Measurements from ENCODE around the gene HEPN1.

HEPN1 gene

DNA sequence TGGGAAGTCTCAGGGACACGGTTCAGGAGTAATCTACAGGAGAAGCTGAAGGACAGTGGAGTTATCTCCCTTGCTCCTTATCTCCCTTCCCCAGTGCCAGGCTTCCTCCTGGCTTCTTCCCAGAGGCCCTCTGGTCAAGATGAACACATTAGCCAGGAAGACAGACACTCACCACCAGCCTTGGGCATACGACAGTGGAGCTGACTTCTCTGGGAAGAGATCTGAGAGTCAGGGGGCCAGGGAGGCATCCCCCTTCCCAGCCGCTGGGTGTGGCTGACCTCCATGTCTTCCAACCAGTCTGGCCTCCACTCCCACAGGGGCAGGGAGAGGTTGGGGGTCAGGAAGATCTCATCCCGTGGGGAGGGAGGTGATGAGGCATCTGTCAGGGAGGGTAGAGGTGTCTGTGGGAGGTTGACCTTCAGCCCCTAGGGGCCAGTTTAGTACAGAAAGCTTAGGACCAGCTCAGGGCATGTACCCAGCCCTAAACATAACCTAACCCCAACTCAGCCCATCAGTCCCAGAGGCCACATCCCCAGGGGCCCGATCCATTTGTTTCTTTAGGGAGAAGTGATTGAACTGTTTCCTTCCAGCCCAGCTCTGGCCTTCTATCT is 34.1 kb upstream of the HEPN1 start:
- no peak overlapping the region for H3K27ac ChIP-seq (ENCODE audit: low read depth, low read length)
- H3K27me3 ChIP-seq (ENCODE audit: control insufficient read depth, low read length) = peaks cover 17% of the 10 kb centered on the region
- no peak for TF ChIP-seq EZH2phosphoT487 (IDR thresholded peaks at IDR 0.05; ENCODE audit: borderline replicate concordance, low read length)
- TF ChIP-seq, protein P1, sequence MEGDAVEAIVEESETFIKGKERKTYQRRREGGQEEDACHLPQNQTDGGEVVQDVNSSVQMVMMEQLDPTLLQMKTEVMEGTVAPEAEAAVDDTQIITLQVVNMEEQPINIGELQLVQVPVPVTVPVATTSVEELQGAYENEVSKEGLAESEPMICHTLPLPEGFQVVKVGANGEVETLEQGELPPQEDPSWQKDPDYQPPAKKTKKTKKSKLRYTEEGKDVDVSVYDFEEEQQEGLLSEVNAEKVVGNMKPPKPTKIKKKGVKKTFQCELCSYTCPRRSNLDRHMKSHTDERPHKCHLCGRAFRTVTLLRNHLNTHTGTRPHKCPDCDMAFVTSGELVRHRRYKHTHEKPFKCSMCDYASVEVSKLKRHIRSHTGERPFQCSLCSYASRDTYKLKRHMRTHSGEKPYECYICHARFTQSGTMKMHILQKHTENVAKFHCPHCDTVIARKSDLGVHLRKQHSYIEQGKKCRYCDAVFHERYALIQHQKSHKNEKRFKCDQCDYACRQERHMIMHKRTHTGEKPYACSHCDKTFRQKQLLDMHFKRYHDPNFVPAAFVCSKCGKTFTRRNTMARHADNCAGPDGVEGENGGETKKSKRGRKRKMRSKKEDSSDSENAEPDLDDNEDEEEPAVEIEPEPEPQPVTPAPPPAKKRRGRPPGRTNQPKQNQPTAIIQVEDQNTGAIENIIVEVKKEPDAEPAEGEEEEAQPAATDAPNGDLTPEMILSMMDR (IDR thresholded peaks at IDR 0.05; ENCODE audit: low read depth, low read length, poor library complexity, severe bottlenecking) = no peak
- H3K36me3 ChIP-seq (ENCODE audit: control insufficient read depth, low read length) = no peaks in the 10 kb centered on the region
- no peaks in the 10 kb centered on the region for H3K79me2 ChIP-seq (ENCODE audit: control insufficient read depth, low read length)
- no peak overlapping the region for H3K4me3 ChIP-seq (ENCODE audit: low read length)
- H3K9me3 ChIP-seq (ENCODE audit: control insufficient read depth, insufficient read depth, low read length) = no peaks in the 10 kb centered on the region
- H3K9me2 ChIP-seq (replicated peaks; ENCODE audit: control insufficient read depth, low read length) = no peaks in the 10 kb centered on the region
- no peaks in the 10 kb centered on the region for H3F3A ChIP-seq (ENCODE audit: control insufficient read depth, insufficient read depth)
- H3K4me2 ChIP-seq (ENCODE audit: low read length) = no peak overlapping the region
- no peaks in the 10 kb centered on the region for H4K20me1 ChIP-seq (ENCODE audit: control insufficient read depth, insufficient read depth, low read depth, low read length)
- peaks cover 6% of the 10 kb centered on the region for H3K4me1 ChIP-seq (ENCODE audit: control insufficient read depth, low read length)

DNA sequence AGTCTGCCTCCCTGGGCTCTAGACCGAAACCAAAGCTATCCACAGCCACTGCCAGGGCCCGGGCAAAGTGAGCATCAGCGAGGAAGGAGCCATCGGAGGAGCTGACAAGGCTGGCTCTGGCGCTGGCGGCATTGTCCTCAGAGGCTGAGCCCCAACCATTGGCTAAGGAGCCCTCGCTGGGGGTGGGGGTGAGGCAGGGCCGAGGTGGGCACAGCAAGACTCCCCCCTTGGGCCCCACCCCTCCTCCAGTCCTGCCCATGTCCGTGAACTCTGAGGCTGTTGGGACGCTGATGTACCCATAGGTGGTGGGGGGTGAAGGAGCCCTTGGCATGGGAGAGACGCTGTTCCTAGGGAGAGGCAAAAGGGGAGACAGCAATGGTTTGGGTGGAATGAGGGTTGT is 32.6 kb upstream of the HEPN1 start:
- Histone ChIP-seq H3K4me1 (ENCODE audit: control insufficient read depth, low read length) (peaks cover 6% of the 10 kb centered on the region), H3K9me3 (ENCODE audit: control insufficient read depth, insufficient read depth, low read length) (no peaks in the 10 kb centered on the region), H3F3A (ENCODE audit: control insufficient read depth, insufficient read depth) (no peaks in the 10 kb centered on the region), H4K20me1 (ENCODE audit: control insufficient read depth, insufficient read depth, low read depth, low read length) (no peaks in the 10 kb centered on the region), H3K79me2 (ENCODE audit: control insufficient read depth, low read length) (no peaks in the 10 kb centered on the region), H3K4me2 (ENCODE audit: low read length) (no peak overlapping the region), H3K36me3 (ENCODE audit: control insufficient read depth, low read length) (no peaks in the 10 kb centered on the region), H3K27me3 (ENCODE audit: control insufficient read depth, low read length) (peaks cover 17% of the 10 kb centered on the region), H3K27ac (ENCODE audit: low read depth, low read length) (no peak overlapping the region), H3K9me2 (replicated peaks; ENCODE audit: control insufficient read depth, low read length) (no peaks in the 10 kb centered on the region), H3K4me3 (ENCODE audit: low read length) (no peak overlapping the region)
- TF ChIP-seq, protein P1 (IDR thresholded peaks at IDR 0.05; ENCODE audit: low read depth, low read length, poor library complexity, severe bottlenecking) = no peak
- TF ChIP-seq EZH2phosphoT487 (IDR thresholded peaks at IDR 0.05; ENCODE audit: borderline replicate concordance, low read length) = no peak

DNA sequence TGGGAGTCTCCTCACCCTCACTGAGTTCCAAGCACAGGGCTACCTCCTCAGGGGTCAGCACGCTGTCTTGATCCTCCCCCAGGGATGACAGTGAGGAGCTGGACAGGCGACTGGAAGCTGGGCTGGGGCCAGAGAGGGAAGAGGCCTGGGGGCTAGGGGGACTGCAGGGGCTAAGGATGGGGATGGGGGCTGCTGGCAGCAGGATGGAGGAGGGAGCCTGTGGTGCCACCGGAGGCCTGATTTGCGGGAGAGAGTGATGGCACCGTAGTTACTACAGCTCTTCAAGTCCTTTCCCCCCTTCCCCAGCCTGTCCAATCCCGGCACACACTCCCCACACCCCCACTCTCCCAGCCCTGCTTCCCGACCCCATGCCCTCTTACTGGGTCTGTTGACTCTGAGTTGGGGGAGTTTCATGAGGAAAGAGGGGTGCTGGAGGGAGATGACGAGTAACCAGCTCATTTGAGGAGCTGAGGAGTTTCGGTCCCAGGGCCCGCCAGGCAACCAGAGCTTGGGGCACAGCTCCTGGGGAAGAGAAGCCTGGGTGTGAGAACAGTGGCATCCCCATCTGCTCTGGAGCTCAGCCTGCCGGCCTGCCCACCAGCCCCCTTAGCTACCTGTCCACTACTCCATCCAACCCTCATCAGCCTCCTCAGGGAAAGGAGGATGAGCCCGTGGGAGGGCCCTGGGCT is 31.9 kb upstream of the HEPN1 start:
- TF ChIP-seq EZH2phosphoT487 (IDR thresholded peaks at IDR 0.05; ENCODE audit: borderline replicate concordance, low read length) = no peak
- TF ChIP-seq, protein P1 (IDR thresholded peaks at IDR 0.05; ENCODE audit: low read depth, low read length, poor library complexity, severe bottlenecking) = no peak
- Histone ChIP-seq H3K27ac (ENCODE audit: low read depth, low read length) (no peak overlapping the region), H3K9me3 (ENCODE audit: control insufficient read depth, insufficient read depth, low read length) (no peaks in the 10 kb centered on the region), H3K79me2 (ENCODE audit: control insufficient read depth, low read length) (no peaks in the 10 kb centered on the region), H4K20me1 (ENCODE audit: control insufficient read depth, insufficient read depth, low read depth, low read length) (no peaks in the 10 kb centered on the region), H3K4me2 (ENCODE audit: low read length) (no peak overlapping the region), H3K9me2 (replicated peaks; ENCODE audit: control insufficient read depth, low read length) (no peaks in the 10 kb centered on the region), H3K4me1 (ENCODE audit: control insufficient read depth, low read length) (peaks cover 6% of the 10 kb centered on the region), H3F3A (ENCODE audit: control insufficient read depth, insufficient read depth) (no peaks in the 10 kb centered on the region), H3K36me3 (ENCODE audit: control insufficient read depth, low read length) (no peaks in the 10 kb centered on the region), H3K27me3 (ENCODE audit: control insufficient read depth, low read length) (peaks cover 17% of the 10 kb centered on the region), H3K4me3 (ENCODE audit: low read length) (no peak overlapping the region)

All from DOHH2 (cell line).